C4-2B (cell line): ENCODE results near the gene ZNF184.

ENCODE experiments used
- ZFX ChIP-seq: fragments of 450-650 bp; IDR thresholded peaks from 2 replicates; pipeline ENCODE4 v1.6.1; 2017
- TF ChIP-seq, protein P1 (sequence below): fragments of 450-650 bp; conservative IDR thresholded peaks from 2 replicates; pipeline ENCODE4 v1.5.1; 2017; ENCODE audit warnings: mild to moderate bottlenecking

DNA sequence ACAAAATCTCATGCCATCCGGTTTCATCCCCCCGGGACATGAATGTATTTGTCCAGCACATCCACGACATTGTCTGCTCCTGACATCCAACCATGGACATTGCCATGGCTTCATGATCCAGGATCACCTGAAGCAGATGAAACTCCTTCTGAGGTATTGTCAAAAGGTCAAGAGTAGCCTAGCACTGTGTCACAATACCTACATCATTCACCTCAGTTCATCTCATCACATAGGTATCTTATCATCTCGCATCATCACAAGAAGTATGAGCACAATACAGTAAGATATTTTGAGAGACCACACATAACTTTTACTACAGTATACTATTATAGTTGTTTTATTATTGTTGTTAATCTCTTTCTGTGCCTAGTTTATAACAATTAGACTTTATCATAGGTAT lies 33.5 kb downstream of the ZNF184 start:
- TF ChIP-seq, protein P1, sequence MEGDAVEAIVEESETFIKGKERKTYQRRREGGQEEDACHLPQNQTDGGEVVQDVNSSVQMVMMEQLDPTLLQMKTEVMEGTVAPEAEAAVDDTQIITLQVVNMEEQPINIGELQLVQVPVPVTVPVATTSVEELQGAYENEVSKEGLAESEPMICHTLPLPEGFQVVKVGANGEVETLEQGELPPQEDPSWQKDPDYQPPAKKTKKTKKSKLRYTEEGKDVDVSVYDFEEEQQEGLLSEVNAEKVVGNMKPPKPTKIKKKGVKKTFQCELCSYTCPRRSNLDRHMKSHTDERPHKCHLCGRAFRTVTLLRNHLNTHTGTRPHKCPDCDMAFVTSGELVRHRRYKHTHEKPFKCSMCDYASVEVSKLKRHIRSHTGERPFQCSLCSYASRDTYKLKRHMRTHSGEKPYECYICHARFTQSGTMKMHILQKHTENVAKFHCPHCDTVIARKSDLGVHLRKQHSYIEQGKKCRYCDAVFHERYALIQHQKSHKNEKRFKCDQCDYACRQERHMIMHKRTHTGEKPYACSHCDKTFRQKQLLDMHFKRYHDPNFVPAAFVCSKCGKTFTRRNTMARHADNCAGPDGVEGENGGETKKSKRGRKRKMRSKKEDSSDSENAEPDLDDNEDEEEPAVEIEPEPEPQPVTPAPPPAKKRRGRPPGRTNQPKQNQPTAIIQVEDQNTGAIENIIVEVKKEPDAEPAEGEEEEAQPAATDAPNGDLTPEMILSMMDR, result no peak
- TF ChIP-seq ZFX, result no peak
